ENCODE data around the gene EYA2. TPM values are rescaled to one million over a fixed set of nuclear protein-coding genes. Genes with fewer than 3 reads are reported as not detected.
"Not testable (repeated sequence)": the region's sequence is repeated elsewhere in the genome, so short reads cannot be mapped to it uniquely, and the experiment has no call there.

The EYA2 gene
- total RNA-seq, 1 donor from 2014 or later = 8.1 TPM

GRCh38 chr20:46928580-46929132 is 34.0 kb downstream of the EYA2 start:
- Histone ChIP-seq H3K9me3 (no peaks in the 10 kb centered on the region), H3K4me3 (no peak overlapping the region), H3K27me3 (no peaks in the 10 kb centered on the region), H3K4me1 (peaks cover 28% of the 10 kb centered on the region), H3K27ac (peak overlapping the region; percentile 29), H3K36me3 (no peaks in the 10 kb centered on the region)
- DNase-seq (ENCODE audit: extremely low spot score in 2 of 2) = no peak
- intact Hi-C loops (cut with DNase I) = no loop called here
- no peak for TF ChIP-seq POLR2A (IDR thresholded peaks at IDR 0.05)
- no peak for TF ChIP-seq CTCF (IDR thresholded peaks at IDR 0.05)
- no peak for TF ChIP-seq POLR2AphosphoS5 (IDR thresholded peaks at IDR 0.05; ENCODE audit: insufficient read depth in 1 of 2, low read depth in 1 of 2)

- no peaks in the 10 kb centered on the region for H3K27me3 ChIP-seq
- no peaks in the 10 kb centered on the region for H3K9me3 ChIP-seq
- intact Hi-C loops (cut with DNase I) = no loop called here
- no peak overlapping the region for H3K27ac ChIP-seq
- no peak for DNase-seq (ENCODE audit: extremely low spot score in 2 of 2)
- TF ChIP-seq POLR2A (IDR thresholded peaks at IDR 0.05) (no peak), POLR2AphosphoS5 (IDR thresholded peaks at IDR 0.05; ENCODE audit: insufficient read depth in 1 of 2, low read depth in 1 of 2) (no peak), CTCF (IDR thresholded peaks at IDR 0.05) (no peak)
- H3K4me3 ChIP-seq = no peak overlapping the region
- H3K36me3 ChIP-seq = no peaks in the 10 kb centered on the region
- peaks cover 28% of the 10 kb centered on the region for H3K4me1 ChIP-seq
Measured at GRCh38 chr20:46929902-46930301, 35.3 kb downstream of the EYA2 start.

GRCh38 chr20:46930640-46931339 is 36.1 kb downstream of the EYA2 start:
- H3K36me3 ChIP-seq = no peaks in the 10 kb centered on the region
- peaks cover 28% of the 10 kb centered on the region for H3K4me1 ChIP-seq
- no peak for TF ChIP-seq CTCF (IDR thresholded peaks at IDR 0.05)
- TF ChIP-seq POLR2A (IDR thresholded peaks at IDR 0.05) = no peak
- TF ChIP-seq POLR2AphosphoS5 (IDR thresholded peaks at IDR 0.05; ENCODE audit: insufficient read depth in 1 of 2, low read depth in 1 of 2) = no peak
- no peaks in the 10 kb centered on the region for H3K9me3 ChIP-seq
- no peak overlapping the region for H3K27ac ChIP-seq
- H3K4me3 ChIP-seq = no peak overlapping the region
- DNase-seq (ENCODE audit: extremely low spot score in 2 of 2) = no peak
- H3K27me3 ChIP-seq = no peaks in the 10 kb centered on the region
- intact Hi-C loops (cut with DNase I) = no loop called here

GRCh38 chr20:46931699-46932098 is 37.1 kb downstream of the EYA2 start:
- Histone ChIP-seq H3K9me3 (no peaks in the 10 kb centered on the region), H3K36me3 (no peaks in the 10 kb centered on the region), H3K4me3 (no peak overlapping the region), H3K27me3 (no peaks in the 10 kb centered on the region), H3K4me1 (peaks cover 28% of the 10 kb centered on the region), H3K27ac (no peak overlapping the region)
- TF ChIP-seq POLR2AphosphoS5 (IDR thresholded peaks at IDR 0.05; ENCODE audit: insufficient read depth in 1 of 2, low read depth in 1 of 2) (peak in 1 of 2 donors; percentile 17), CTCF (IDR thresholded peaks at IDR 0.05) (no peak)
- intact Hi-C loops (cut with DNase I) = no loop called here
- no peak for DNase-seq (ENCODE audit: extremely low spot score in 2 of 2)

- H3K36me3 ChIP-seq; DNase-seq (ENCODE audit: extremely low spot score in 2 of 2); H3K4me3 ChIP-seq; H3K27me3 ChIP-seq; intact Hi-C loops (cut with DNase I); H3K27ac ChIP-seq; H3K9me3 ChIP-seq: not testable (repeated sequence)
- peaks cover 28% of the 10 kb centered on the region for H3K4me1 ChIP-seq
Measured at GRCh38 chr20:46932439-46932838, 37.8 kb downstream of the EYA2 start.
